HEK293 (cell line): ENCODE measurements around the gene BMPR2.

Source experiments
- CTCF ChIP-seq: fragments of 450-650 bp; formaldehyde crosslinking; IDR thresholded peaks from 2 replicates; pipeline ENCODE4 v1.5.1; 2016; ENCODE audit warnings: missing biosample characterization, missing genetic modification characterization
- GLI2 ChIP-seq: fragments of 450-650 bp; formaldehyde crosslinking; IDR thresholded peaks from 2 replicates; pipeline ENCODE4; 2017; ENCODE audit warnings: missing biosample characterization, missing genetic modification characterization, low read depth, borderline replicate concordance
- SETDB1 ChIP-seq: IDR thresholded peaks from one replicate; pipeline ENCODE4 v1.6.1; 2017; ENCODE audit warnings: mild to moderate bottlenecking, low read length, moderate library complexity, mixed read lengths; ENCODE audit not compliant: insufficient read length
- TCF7L2 ChIP-seq: IDR thresholded peaks from 2 replicates; pipeline ENCODE4 v1.6.1; 2011; ENCODE audit warnings: low read depth, mild to moderate bottlenecking, inconsistent platforms, low read length, moderate library complexity, borderline replicate concordance

GRCh38 chr2:202491514-202491913, 115.4 kb downstream of the BMPR2 start:
- TF ChIP-seq CTCF (tag by site-specific recombination) = no peak
- no peak for TF ChIP-seq TCF7L2
- TF ChIP-seq GLI2 = no peak
- no peak for TF ChIP-seq SETDB1
